K562 (cell line): ENCODE data around the gene URI1. TPM values are rescaled to one million over a fixed set of nuclear protein-coding genes. Genes with fewer than 3 reads are reported as not detected.

ENCODE experiments used
- ARHGAP35 ChIP-seq: fragments of 450-650 bp; IDR thresholded peaks from 2 replicates; pipeline ENCODE4 v1.6.1; 2018; ENCODE audit not compliant: partially characterized antibody
- BRF1 ChIP-seq: IDR thresholded peaks from 3 replicates; pipeline ENCODE4 v1.6.1; 2011; ENCODE audit warnings: borderline replicate concordance, mild to moderate bottlenecking; ENCODE audit not compliant: insufficient read length; ENCODE audit errors: extremely low read depth
- CXXC5 ChIP-seq: fragments of 250-450 bp; sonication (Bioruptor Pico); IDR thresholded peaks from 2 replicates; pipeline ENCODE4 v1.8.0; 2022; ENCODE audit warnings: inconsistent platforms, mild to moderate bottlenecking, moderate library complexity
- GTF3C2 ChIP-seq: IDR thresholded peaks from 3 replicates; pipeline ENCODE4 v1.6.1; 2011; ENCODE audit warnings: borderline replicate concordance, mild to moderate bottlenecking, moderate library complexity; ENCODE audit not compliant: insufficient read length; ENCODE audit errors: extremely low read depth
- HMG20B ChIP-seq: fragments of 250-450 bp; sonication (Bioruptor Pico); IDR thresholded peaks from 2 replicates; pipeline ENCODE4 v1.5.0; 2021; ENCODE audit warnings: mild to moderate bottlenecking
- MTA3 ChIP-seq: fragments of 450-650 bp; formaldehyde crosslinking; IDR thresholded peaks from 2 replicates; pipeline ENCODE4 v1.6.1; 2017; ENCODE audit warnings: mild to moderate bottlenecking, borderline replicate concordance
- SOX6 ChIP-seq: fragments of 450-650 bp; IDR thresholded peaks from 2 replicates; pipeline ENCODE4 v1.6.1; 2014; ENCODE audit warnings: mild to moderate bottlenecking
- ZNF197 ChIP-seq: fragments of 200-800 bp; sonication (Bioruptor generic); IDR thresholded peaks from 2 replicates; pipeline ENCODE4 v1.6.1; 2016; ENCODE audit warnings: low read depth, missing genetic modification characterization, missing compliant biosample characterization
- ZNF407 ChIP-seq: fragments of 450-650 bp; IDR thresholded peaks from 2 replicates; pipeline ENCODE4 v1.6.1; 2016; ENCODE audit warnings: low read depth
- polyA plus RNA-seq, 8 experiments: library from polyadenylated mRNA; depleted of rRNA in 4 of 8; stranded (reverse) in 5 of 8; unstranded in 3 of 8; fragments of >200 nt; fragmentation: Nextera tagmentation in 2 of 8; fragmentation: Illumina TruSeq in 1 of 8; extraction: Ambion mirVana in 2 of 8; extraction: Trizol in 1 of 8; gene quantifications; 2 replicates each; pipeline versions ENCODE4 v1.2.1 to v1.2.3, GENCODE V29; 2011 to 2014; ENCODE audit warnings: inconsistent platforms in 1 of 8, missing spikeins in 1 of 8
- total RNA-seq, 7 experiments: library from RNA; depleted of rRNA in 6 of 7; stranded (reverse); fragments of >200 nt in 6 of 7; fragmentation: Illumina TruSeq in 2 of 7; extraction: Trizol in 2 of 7; gene quantifications; 2 replicates each; pipeline versions ENCODE4 v1.2.1 to v1.2.3, GENCODE V29; 2011 to 2021; ENCODE audit warnings: low replicate concordance in 1 of 7

Gene URI1
- total and polyA plus RNA-seq, 9 of the 15 experiments (the other 6 are each of a cell fraction or from before 2014, with no cell fraction given): 16.9 to 87.4 (median 63.9) TPM

- no peak for TF ChIP-seq GTF3C2
- TF ChIP-seq HMG20B (CRISPR knock-in tag): no peak
- no peak for TF ChIP-seq ZNF197 (CRISPR knock-in tag)
- TF ChIP-seq SOX6: peak; percentile 91
- no peak for TF ChIP-seq BRF1
- no peak for TF ChIP-seq ZNF407
- TF ChIP-seq MTA3: no peak
- TF ChIP-seq CXXC5: 0 out of 2 replicates have a peak, but pooled peaks have one; percentile 20
- no peak for TF ChIP-seq ARHGAP35
These were observed 11.6 kb downstream of the URI1 start (continued) for GRCh38 chr19:29953352-29954247.
